ENCODE data around the gene UCP1.
"Not testable (repeated sequence)": the region's sequence is repeated elsewhere in the genome, so short reads cannot be mapped to it uniquely, and the experiment has no call there.

Gene UCP1

DNA sequence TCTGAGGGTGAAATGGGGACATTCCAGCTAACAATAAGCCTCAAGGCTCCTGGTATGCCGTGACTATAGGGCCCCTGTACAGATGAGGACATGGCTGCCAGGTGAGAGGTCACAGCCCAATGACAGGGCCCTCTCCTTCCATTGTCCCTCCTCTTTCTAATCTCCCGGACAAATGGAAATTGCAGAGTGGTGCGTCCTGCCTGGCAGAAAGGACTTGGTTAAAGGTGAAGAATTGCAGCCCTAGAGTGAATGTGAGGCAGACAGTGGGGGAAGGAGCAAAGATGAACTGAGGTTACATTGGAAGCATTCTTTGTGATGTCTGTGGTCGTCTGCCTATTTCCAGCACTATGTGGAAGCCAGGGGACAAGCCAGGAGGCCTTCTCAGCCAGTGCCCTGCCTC, 6.7 kb upstream of the UCP1 start:
- no peak overlapping the region for H3K27ac Mint-ChIP-seq
- DNase-seq (no peak), ATAC-seq (no peak)
- peaks cover 4% of the 10 kb centered on the region for H3K4me1 Mint-ChIP-seq
- peaks cover 12 to 20% of the 10 kb centered on the region in 2 donors for H3K9me3 Mint-ChIP-seq
- peaks cover 44% of the 10 kb centered on the region for H3K27me3 Mint-ChIP-seq
- no peak overlapping the region for H3K4me3 Mint-ChIP-seq

DNA sequence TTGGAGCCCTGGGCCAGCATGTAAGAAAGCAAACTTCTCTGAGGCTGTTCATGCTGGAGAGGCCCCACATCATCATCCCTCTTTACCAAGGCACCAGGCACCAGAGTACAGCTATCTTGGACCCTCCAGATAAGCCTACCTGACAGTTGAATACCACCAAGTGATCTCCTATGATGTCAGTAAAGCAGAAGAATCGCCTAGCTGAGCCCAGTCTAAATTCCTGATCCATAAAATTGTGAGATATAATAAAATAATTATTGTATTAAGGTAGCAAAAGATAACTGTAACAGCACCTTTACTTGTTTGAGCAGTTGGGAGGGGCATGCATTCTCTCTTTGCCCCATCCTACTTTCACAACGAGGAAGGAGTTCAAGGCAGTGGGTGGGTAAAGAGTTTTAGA, 2.9 kb upstream of the UCP1 start:
- Mint-ChIP-seq H3K4me1 (peaks cover 22% of the 10 kb centered on the region), H3K4me3 (no peak overlapping the region), H3K27me3 (peaks cover 12% of the 10 kb centered on the region)

DNA sequence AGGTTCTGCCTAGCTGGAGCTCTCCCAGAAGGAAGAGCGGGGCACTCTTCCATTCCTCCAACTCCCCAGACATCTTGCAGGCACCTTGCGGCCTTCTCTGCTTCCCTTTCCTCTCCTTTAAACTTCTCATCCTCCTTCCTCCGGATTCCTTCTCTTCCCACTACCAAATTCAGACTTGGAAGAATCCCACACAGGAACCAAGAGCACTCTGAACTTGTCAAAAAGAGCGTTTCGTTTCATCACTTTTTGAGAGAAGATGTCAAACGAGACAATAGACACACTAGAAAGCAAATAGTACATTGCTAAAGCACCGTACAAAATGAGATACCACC, 512 bp upstream of the UCP1 start:
- peak overlapping the region; percentile 77 to 82 for H3K4me3 Mint-ChIP-seq
- peaks cover 13 to 22% of the 10 kb centered on the region in 2 donors for H3K9me3 Mint-ChIP-seq
- peaks cover 22% of the 10 kb centered on the region for H3K4me1 Mint-ChIP-seq
- no peaks in the 10 kb centered on the region for H3K27me3 Mint-ChIP-seq
- no peak for DNase-seq
- peak overlapping the region in 1 of 2 donors; percentile 72 for H3K27ac Mint-ChIP-seq
- ATAC-seq = no peak

More for the DNA sequence above, 2.9 kb upstream of the UCP1 start:
- DNase-seq (no peak), ATAC-seq (no peak)
- H3K27ac Mint-ChIP-seq = no peak overlapping the region
- peaks cover 13 to 22% of the 10 kb centered on the region in 2 donors for H3K9me3 Mint-ChIP-seq

DNA sequence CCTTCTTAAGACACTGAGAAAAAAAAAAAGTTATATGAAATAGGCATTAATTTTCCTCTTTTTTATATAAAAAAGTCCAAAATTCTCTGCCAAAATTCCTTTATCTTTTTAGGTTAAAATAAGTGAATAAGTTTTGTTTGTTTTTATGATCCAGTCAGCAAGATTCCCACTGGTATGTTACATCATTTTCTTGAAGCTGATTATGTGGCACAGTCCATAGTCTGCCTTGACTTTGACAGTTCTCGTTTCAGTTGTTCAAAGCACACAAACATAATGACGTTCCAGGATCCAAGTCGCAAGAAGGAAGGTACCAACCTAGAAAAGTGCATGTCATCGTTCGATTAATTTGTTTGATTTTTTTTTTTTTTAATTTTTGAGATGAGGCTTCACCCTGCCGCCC, 9.1 kb downstream of the UCP1 start:
- peaks cover 18% of the 10 kb centered on the region for H3K4me1 Mint-ChIP-seq
- no peak overlapping the region for H3K27ac Mint-ChIP-seq
- ATAC-seq (no peak), DNase-seq (no peak)
- H3K9me3 Mint-ChIP-seq = no peaks in the 10 kb centered on the region
- peaks cover 39% of the 10 kb centered on the region for H3K27me3 Mint-ChIP-seq
- no peak overlapping the region for H3K4me3 Mint-ChIP-seq

DNA sequence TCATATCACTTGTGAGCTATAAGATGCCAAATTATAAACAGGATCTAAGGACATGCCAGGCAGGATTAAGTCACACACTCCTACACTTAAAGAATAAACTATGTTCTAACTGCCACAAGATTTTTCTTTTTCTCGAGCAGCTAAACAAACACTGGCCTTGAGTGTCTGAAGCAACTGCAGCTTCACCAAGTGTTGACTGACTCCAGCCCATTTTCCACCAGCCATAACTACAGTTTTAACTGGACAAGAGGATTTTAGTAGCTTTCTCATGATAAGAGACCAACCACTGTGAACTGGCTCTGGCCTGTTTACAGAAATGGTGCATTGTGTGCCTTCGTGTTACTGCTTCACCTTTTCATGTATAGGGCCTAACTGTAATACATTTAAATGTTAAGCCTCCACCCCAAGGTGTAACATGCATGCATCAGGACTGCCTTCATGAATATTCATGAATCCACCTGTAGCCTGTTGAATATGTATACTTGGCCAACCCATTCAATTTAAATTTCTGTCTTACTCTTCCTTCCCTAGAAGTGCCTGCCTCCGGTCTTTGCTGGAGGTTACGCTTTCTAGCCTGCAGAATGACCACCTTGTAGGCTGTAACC, 10.8 kb downstream of the UCP1 start:
- no peak overlapping the region for H3K27ac Mint-ChIP-seq
- DNase-seq = no peak
- ATAC-seq = no peak

DNA sequence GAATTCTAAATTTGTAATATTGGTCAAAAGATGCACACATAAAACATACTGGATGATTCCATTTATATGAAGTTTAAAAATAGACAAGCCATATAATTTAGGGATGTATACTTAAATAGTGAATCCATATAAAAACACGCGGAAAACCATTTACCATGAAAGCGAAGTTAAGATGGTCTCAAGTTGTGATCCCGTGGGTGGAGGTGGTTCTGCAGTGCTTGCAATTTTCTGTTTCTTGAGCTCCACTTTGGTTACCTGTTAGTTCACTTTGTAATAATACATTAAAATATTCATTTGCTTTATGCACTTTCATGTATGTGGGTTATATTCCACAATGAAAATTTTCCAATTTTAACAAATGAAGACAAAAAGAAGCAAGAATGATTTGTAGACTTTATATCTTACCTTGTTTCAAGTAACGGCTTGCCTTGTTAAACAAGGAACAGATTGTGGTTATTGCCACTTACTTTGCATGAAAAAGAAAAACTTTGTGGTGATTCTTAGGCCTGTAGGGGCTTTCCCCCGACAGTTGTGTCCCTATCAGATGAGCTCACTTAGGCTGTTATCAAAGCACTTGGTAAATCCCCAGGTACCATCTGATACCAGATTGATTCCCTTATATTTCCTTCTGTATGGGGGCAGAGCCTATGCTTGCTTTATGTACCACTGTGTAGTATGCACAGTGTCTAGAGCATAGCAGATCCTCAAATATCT, 12.2 kb downstream of the UCP1 start:
- Mint-ChIP-seq H3K9me3 (no peaks in the 10 kb centered on the region), H3K4me3 (peak overlapping the region; percentile 17 to 20), H3K27ac (peak overlapping the region in 1 of 2 donors; percentile 31), H3K4me1 (peaks cover 18% of the 10 kb centered on the region), H3K27me3 (peaks cover 32% of the 10 kb centered on the region)
- peak; percentile 40 to 58 for DNase-seq
- peak; percentile 99 for ATAC-seq

More for the DNA sequence above, 10.8 kb downstream of the UCP1 start:
- no peak overlapping the region for H3K4me3 Mint-ChIP-seq
- H3K4me1 Mint-ChIP-seq = peaks cover 18% of the 10 kb centered on the region
- H3K27me3 Mint-ChIP-seq = peaks cover 39% of the 10 kb centered on the region
- H3K9me3 Mint-ChIP-seq = no peaks in the 10 kb centered on the region

DNA sequence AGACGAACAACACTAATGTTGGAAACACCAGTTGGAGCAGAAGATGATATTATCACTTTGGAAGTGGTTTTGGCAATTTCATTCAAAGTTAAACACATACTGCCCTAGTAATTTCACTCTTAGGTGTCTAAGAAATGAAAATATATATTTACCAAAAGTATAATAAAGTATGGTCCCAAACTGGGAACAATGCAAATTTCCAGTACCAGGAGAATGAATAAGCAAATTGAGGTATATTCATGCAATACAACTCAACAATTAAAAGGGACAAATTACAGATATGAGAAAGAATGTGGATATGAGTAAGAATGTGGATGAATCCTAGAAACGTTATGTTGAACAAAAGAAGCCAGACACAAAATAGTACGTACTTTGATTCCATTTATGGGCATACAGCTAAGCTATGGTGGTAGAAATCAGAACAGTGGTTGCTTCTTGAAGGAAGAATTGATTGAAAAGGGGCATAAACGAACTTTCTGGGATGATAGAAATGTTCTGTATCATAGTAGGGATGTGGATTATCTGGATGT, 34.7 kb downstream of the UCP1 start:
- Mint-ChIP-seq H3K27ac (no peak overlapping the region), H3K4me3 (no peak overlapping the region), H3K4me1 (no peaks in the 10 kb centered on the region), H3K9me3 (no peaks in the 10 kb centered on the region), H3K27me3 (no peaks in the 10 kb centered on the region)
- no peak for DNase-seq
- no peak for ATAC-seq

DNA sequence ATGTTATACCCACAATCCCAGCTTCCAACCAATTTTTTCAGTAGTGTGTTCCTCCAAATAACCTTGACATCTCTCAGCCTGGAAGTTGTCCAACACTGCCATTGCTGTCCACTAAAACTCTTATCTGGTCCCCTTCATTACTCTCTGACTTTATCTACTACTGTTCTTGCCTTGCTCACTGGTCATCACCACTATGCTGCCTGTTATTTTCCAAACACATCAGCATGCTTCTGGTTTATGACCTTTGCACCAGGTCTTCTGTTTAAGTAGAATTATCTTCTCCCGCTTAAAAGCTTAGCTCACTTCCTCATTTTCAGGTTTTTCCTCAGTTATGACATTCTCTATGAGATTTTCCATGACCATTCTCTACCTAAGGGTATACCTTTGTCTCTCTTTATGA, 39.3 kb downstream of the UCP1 start:
- DNase-seq (no peak), ATAC-seq (no peak)
- Mint-ChIP-seq H3K27me3 (no peaks in the 10 kb centered on the region), H3K4me1 (peaks cover 19% of the 10 kb centered on the region), H3K9me3 (no peaks in the 10 kb centered on the region), H3K4me3 (no peak overlapping the region), H3K27ac (no peak overlapping the region)

DNA sequence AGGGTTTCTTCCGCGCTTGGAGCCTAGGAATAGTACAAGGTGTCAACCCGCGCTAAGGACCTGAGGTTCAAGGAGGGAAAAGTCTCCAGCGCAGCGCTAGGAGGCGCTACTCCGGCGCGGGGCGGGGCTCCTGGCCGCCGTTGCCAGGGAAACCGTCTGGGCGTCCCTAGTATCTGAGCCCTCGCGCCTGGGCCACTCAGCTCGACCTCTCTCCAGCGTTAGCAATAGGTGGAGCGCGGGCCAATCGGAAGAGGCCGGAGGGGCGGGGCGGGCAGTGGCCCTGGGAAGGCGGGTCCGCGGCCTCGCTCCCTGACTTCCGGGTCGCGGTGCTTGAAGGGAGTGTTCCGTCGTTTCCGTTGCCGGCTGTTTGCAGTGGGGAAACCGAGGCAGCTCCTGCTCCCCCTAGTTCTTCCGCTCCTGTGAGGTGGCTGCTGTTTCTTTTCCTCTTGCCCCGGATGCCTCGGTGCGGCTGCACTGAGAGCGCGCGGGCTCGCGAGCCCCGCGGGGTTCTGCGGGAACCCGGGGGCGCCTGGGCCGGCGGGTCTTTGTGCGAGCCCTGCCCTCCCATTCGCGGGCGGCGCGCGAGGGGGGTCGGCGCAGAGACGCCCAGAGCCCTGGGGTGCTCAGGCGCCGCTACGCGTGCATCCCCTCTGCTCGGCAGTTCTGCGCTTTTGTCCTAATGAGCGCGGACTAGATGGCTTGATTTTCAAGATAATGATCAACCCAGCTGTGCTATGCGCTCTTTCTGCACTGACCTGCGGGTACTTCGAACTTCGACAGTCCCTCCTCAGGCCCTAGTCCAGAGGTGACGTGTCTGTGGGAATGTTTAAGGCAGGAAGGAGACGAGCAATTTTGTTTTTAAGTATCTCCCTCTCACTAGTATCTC, 44.7 kb downstream of the UCP1 start, which contains the start of gene ELMOD2:
Gene ELMOD2, plus strand, starts transcription at position 312 of the 886 bp plus-strand sequence. CDS start 1,261 bp downstream, outside the sequence.
- Mint-ChIP-seq H3K27ac (peak within 1 kb of the TSS; percentile 87 to 97), H3K4me1 (peaks cover 27% of the 10 kb centered on the region), H3K9me3 (no peaks in the 10 kb centered on the region), H3K4me3 (peak within 1 kb of the TSS; percentile 86 to 89), H3K27me3 (no peaks in the 10 kb centered on the region)
- peak; percentile 100 for ATAC-seq
- peak; percentile 96 to 98 for DNase-seq

DNA sequence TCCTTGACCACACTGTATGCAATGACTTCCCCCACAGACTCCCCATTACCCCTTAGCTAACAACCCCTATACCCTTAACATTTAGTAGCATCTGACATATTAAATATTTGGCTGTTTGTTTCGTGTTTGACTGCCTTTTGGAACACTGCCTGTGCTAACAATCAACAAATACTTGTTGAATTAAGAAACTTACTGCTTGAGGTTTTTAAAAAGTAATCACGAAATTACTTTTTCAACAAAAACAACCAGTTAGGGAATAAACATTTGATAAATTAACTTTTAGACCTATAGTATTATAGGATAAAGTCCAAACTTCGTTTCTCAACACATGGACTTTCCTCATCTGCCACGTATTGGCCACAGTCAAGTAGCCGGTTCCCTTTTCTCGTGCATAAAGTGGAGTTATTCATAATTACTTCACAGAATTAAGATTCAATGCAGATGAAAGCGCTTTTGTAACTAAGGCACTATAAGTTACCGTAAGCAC, 45.3 kb downstream of the UCP1 start:
- Mint-ChIP-seq H3K9me3 (no peaks in the 10 kb centered on the region), H3K4me1 (peaks cover 27% of the 10 kb centered on the region), H3K4me3 (peak overlapping the region; percentile 86 to 89), H3K27me3 (no peaks in the 10 kb centered on the region), H3K27ac (no peak overlapping the region)
- ATAC-seq = peak; percentile 6
- no peak for DNase-seq

DNA sequence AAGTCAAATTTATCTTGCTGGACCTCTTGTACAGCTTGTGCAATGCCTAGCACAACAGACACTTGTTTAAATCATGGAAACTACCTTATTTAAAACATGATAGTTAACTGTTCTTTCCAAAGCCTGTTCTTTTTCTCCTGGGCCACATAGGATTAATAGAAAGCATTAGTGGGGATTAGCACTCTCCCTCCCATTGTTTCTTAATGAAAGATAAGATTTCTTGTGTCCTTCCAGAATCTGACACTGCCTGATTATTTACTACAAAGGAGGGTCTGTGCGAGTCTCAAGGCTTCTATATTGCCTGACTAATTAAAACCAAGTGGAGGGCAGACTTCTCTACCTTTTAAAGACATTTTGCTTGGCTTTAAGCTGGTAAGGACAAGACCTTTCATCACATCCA, 53.3 kb downstream of the UCP1 start:
- DNase-seq = no peak
- H3K4me1 Mint-ChIP-seq = no peaks in the 10 kb centered on the region
- H3K9me3 Mint-ChIP-seq = no peaks in the 10 kb centered on the region
- H3K27ac Mint-ChIP-seq = no peak overlapping the region
- peaks cover 30% of the 10 kb centered on the region for H3K27me3 Mint-ChIP-seq
- no peak overlapping the region for H3K4me3 Mint-ChIP-seq
- no peak for ATAC-seq

DNA sequence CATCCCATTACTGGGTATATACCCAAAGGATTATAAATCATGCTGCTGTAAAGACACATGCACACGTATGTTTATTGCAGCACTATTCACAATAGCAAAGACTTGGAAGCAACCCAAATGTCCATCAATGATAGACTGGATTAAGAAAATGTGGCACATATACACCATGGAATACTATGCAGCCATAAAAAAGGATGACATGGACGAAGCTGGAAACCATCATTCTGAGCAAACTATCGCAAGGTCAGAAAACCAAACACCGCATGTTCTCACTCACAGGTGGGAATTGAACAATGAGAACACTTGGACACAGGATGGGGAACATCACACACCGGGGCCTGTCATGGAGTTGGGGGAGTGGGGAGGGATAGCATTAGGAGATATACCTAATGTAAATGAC, 55.0 kb downstream of the UCP1 start:
- not testable (repeated sequence) for H3K27ac Mint-ChIP-seq, DNase-seq, ATAC-seq, H3K4me1 Mint-ChIP-seq, H3K4me3 Mint-ChIP-seq, H3K9me3 Mint-ChIP-seq
- peaks cover 46% of the 10 kb centered on the region for H3K27me3 Mint-ChIP-seq

Measured in stimulated activated naive CD8-positive, alpha-beta T cell treated with anti-CD3 and anti-CD28 coated beads, Interleukin-15, amount 100 ng/mL, for 72 hours (primary cell).